ENCODE results near the gene NOPCHAP1. TPM values are rescaled to one million over a fixed set of nuclear protein-coding genes. Genes with fewer than 3 reads are reported as not detected.

Gene NOPCHAP1
- total RNA-seq, 2 donors from 2014 or later = 7.7 to 9.5 TPM

GRCh38 chr12:104957719-104958000, 28.5 kb upstream of the NOPCHAP1 start:
- Mint-ChIP-seq H3K4me1 (peaks cover 22% of the 10 kb centered on the region), H3K36me3 (ENCODE audit: low read depth) (no peaks in the 10 kb centered on the region), H3K27me3 (peaks cover 3% of the 10 kb centered on the region), H3K27ac (peak overlapping the region; percentile 53), H3K4me3 (peak overlapping the region; percentile 89)
- DNase-seq (peak in 2 of 3 donors; percentile 13 to 14), ATAC-seq (peak; percentile 30)
- H3K9me3 ChIP-seq (ENCODE audit: control insufficient read depth, low read length, poor library complexity, severe bottlenecking) = no peaks in the 10 kb centered on the region

DNA sequence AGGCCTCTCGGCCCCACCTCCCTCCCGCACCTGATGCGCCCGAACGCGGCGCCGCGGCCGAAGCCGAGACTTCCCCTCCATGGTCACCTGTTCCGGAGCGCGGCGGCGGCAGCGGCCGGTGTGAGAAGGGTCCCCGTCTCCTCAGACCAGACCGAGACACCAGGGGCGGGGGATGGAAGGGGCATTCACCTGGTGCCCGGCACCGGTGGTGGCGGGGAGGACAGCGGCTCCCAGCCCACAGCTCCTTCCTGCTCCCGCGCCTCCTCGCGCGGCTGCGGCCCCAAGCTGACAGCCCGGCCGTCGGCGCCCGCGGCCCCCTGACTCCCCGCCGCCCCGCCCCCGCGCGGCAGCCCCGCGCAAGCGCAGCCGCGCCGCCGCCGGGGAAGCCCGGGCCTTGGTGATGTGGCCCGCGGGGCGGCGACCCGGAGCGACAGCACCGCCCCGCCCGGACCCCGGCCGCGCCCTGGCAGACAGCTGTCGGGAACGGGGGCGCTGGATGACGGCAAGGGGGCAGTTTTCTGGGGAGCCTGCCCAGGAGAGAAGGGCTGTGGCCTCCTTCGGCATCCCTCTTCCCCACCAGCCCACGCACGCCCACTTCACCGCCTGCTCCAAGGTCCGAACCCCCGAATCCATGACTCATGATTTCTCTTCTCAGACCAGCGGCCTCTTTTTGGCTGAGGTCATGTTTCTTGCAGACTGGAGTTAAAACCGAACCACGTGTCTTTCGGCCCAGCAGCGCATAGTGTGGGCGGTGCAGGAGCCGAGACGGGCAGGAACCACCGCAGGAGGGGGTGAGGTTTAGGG, 27.9 kb upstream of the NOPCHAP1 start, which contains the start of gene SLC41A2:
Gene SLC41A2 (minus strand): TSS at position 290 of the 804 bp plus-strand sequence. CDS start 29,763 bp downstream, outside the sequence.
- H3K4me3 Mint-ChIP-seq = peak within 1 kb of the TSS; percentile 97
- ATAC-seq = peak; percentile 94
- peak within 1 kb of the TSS; percentile 92 for H3K27ac Mint-ChIP-seq
- DNase-seq = peak; percentile 73 to 81 (median 80)
- peaks cover 20% of the 10 kb centered on the region for H3K4me1 Mint-ChIP-seq
- no peaks in the 10 kb centered on the region for H3K9me3 ChIP-seq (ENCODE audit: control insufficient read depth, low read length, poor library complexity, severe bottlenecking)
- H3K36me3 Mint-ChIP-seq (ENCODE audit: low read depth) = no peaks in the 10 kb centered on the region
- peaks cover 9% of the 10 kb centered on the region for H3K27me3 Mint-ChIP-seq

GRCh38 chr12:104958805-104959334, 27.2 kb upstream of the NOPCHAP1 start:
- ATAC-seq (no peak), DNase-seq (no peak)
- Mint-ChIP-seq H3K36me3 (ENCODE audit: low read depth) (no peaks in the 10 kb centered on the region), H3K27me3 (peaks cover 16% of the 10 kb centered on the region), H3K4me3 (peak overlapping the region; percentile 97), H3K27ac (peak overlapping the region; percentile 92), H3K4me1 (peaks cover 20% of the 10 kb centered on the region)
- no peaks in the 10 kb centered on the region for H3K9me3 ChIP-seq (ENCODE audit: control insufficient read depth, low read length, poor library complexity, severe bottlenecking)

DNA sequence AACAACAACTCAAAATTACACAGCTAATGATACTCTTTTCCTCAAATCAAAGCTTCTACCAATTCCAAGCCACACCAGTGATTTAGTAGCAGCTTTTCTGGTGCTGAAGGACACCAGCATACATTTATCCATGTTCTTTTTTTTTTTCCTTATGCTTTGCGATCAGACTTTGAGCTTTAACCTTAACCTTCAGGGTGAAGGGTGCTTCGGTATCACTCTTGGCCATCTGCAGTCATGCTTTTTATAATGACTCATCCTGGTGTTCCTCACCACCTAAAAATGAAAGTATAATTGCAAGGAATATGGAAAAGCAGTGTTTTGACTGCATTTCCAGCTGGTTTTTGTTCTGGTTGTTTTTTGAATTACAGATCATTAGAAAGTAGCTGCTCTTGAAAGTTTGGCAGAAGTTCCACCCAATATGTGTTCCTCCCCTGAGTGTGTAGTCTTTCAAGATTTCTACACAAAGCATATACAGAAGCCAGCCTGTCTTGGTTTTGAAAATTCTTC, 26.7 kb upstream of the NOPCHAP1 start:
- no peaks in the 10 kb centered on the region for H3K9me3 ChIP-seq (ENCODE audit: control insufficient read depth, low read length, poor library complexity, severe bottlenecking)
- Mint-ChIP-seq H3K27me3 (peaks cover 18% of the 10 kb centered on the region), H3K4me1 (peaks cover 18% of the 10 kb centered on the region), H3K27ac (peak overlapping the region; percentile 92), H3K36me3 (ENCODE audit: low read depth) (no peaks in the 10 kb centered on the region), H3K4me3 (peak overlapping the region; percentile 52)
- no peak for ATAC-seq
- no peak for DNase-seq

DNA sequence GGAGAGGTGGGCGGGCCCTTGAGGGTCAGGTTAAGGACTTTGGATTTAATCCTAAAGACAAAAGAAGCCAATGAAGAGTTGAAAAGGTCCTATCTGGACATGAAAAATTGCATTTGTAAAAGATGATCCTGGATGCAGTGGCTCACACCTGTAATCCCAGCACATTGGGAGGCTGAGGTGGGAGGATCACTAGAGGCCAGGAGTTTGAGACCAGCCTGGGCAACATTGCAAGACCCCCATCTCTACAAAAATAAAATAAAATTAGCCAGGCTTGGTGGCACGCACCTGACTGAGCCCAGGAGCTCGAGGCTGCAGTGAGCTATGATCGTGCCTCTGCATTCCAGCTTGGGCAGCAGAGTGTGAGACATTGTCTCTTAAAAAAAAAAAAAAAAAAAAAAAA, 25.7 kb upstream of the NOPCHAP1 start:
- H3K4me3 Mint-ChIP-seq = no peak overlapping the region
- peaks cover 25% of the 10 kb centered on the region for H3K27me3 Mint-ChIP-seq
- peaks cover 18% of the 10 kb centered on the region for H3K4me1 Mint-ChIP-seq
- no peaks in the 10 kb centered on the region for H3K36me3 Mint-ChIP-seq (ENCODE audit: low read depth)
- DNase-seq = no peak
- no peak for ATAC-seq
- no peak overlapping the region for H3K27ac Mint-ChIP-seq
- H3K9me3 ChIP-seq (ENCODE audit: control insufficient read depth, low read length, poor library complexity, severe bottlenecking) = no peaks in the 10 kb centered on the region

DNA sequence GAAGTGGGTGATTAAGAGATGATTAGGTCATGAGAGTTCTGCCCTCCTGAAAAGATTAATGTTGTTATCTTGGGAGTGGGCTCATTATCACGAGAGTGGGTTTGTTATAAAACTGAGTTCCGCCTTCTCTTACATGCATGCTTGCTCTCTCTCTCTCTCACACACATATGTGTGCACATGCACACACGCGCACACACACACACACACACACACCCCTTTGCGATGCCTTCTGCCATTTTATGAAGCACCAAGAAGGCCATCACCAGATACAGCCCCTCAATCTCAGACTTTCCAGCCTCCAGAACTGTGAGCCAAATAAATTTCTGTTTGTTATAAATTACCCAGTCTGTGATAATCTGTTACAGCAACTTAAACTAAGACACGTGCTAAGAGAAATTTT, 22.4 kb upstream of the NOPCHAP1 start:
- no peaks in the 10 kb centered on the region for H3K9me3 ChIP-seq (ENCODE audit: control insufficient read depth, low read length, poor library complexity, severe bottlenecking)
- Mint-ChIP-seq H3K4me3 (no peak overlapping the region), H3K36me3 (ENCODE audit: low read depth) (no peaks in the 10 kb centered on the region), H3K4me1 (peaks cover 9% of the 10 kb centered on the region), H3K27ac (no peak overlapping the region), H3K27me3 (peaks cover 25% of the 10 kb centered on the region)
- DNase-seq = no peak
- no peak for ATAC-seq

GRCh38 chr12:104964167-104964855, 21.8 kb upstream of the NOPCHAP1 start:
- peaks cover 25% of the 10 kb centered on the region for H3K27me3 Mint-ChIP-seq

GRCh38 chr12:104964856-104965205, 21.3 kb upstream of the NOPCHAP1 start:
- ATAC-seq = no peak
- no peaks in the 10 kb centered on the region for H3K36me3 Mint-ChIP-seq (ENCODE audit: low read depth)
- no peaks in the 10 kb centered on the region for H3K9me3 ChIP-seq (ENCODE audit: control insufficient read depth, low read length, poor library complexity, severe bottlenecking)
- peaks cover 2% of the 10 kb centered on the region for H3K4me1 Mint-ChIP-seq
- no peak overlapping the region for H3K4me3 Mint-ChIP-seq
- no peak for DNase-seq
- peaks cover 25% of the 10 kb centered on the region for H3K27me3 Mint-ChIP-seq
- H3K27ac Mint-ChIP-seq = no peak overlapping the region

More at GRCh38 chr12:104964167-104964855, 21.8 kb upstream of the NOPCHAP1 start:
- no peaks in the 10 kb centered on the region for H3K9me3 ChIP-seq (ENCODE audit: control insufficient read depth, low read length, poor library complexity, severe bottlenecking)
- DNase-seq = no peak
- no peak overlapping the region for H3K4me3 Mint-ChIP-seq
- no peak overlapping the region for H3K27ac Mint-ChIP-seq
- peaks cover 5% of the 10 kb centered on the region for H3K4me1 Mint-ChIP-seq
- no peak for ATAC-seq
- H3K36me3 Mint-ChIP-seq (ENCODE audit: low read depth) = no peaks in the 10 kb centered on the region

DNA sequence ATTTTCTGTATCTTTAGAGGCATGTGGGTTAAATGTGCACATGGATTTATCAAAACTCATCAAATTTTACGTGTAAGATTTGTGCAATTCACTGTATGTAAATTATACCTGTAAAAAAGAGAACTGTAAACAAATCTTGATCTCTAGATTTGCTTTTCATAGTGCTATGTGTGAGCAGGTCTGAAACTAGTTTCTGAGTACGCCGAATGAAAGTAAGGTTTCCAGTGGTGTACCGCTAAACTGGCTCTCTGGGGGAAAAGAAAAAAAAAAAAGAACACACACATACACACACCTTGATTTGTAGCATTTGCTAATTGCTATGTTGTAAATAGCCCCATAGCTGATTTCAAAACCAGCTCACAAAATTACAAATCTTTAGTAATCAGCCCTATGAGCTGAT, 19.4 kb upstream of the NOPCHAP1 start:
- DNase-seq (no peak), ATAC-seq (no peak)
- no peak overlapping the region for H3K27ac Mint-ChIP-seq
- no peaks in the 10 kb centered on the region for H3K36me3 Mint-ChIP-seq (ENCODE audit: low read depth)
- no peaks in the 10 kb centered on the region for H3K4me1 Mint-ChIP-seq
- H3K9me3 ChIP-seq (ENCODE audit: control insufficient read depth, low read length, poor library complexity, severe bottlenecking) = no peaks in the 10 kb centered on the region
- H3K27me3 Mint-ChIP-seq = peaks cover 25% of the 10 kb centered on the region
- no peak overlapping the region for H3K4me3 Mint-ChIP-seq

- Mint-ChIP-seq H3K4me1 (no peaks in the 10 kb centered on the region), H3K27ac (no peak overlapping the region), H3K36me3 (ENCODE audit: low read depth) (no peaks in the 10 kb centered on the region), H3K27me3 (peaks cover 7% of the 10 kb centered on the region), H3K4me3 (no peak overlapping the region)
- no peaks in the 10 kb centered on the region for H3K9me3 ChIP-seq (ENCODE audit: control insufficient read depth, low read length, poor library complexity, severe bottlenecking)
- DNase-seq (no peak), ATAC-seq (no peak)
Measured at GRCh38 chr12:104969343-104969742, 16.8 kb upstream of the NOPCHAP1 start.

DNA sequence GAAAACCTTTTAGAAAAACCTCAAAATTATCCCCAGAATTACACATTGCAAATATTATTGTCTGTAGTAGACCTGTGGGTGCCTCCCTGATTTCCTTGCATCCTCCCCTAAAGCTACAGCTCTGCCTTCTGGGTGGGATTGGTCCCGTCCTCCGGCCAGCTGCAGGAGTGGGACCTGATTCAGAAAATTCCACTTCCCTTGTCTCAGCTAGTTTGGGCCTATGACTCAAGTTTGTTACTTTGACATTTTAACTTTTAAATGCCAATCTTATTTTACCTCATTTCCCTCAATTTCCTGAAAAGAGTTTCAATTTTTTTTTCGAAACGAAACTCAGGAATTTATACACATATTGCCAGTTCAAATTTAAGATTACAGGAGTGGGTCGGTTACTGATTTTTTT, 14.8 kb upstream of the NOPCHAP1 start:
- no peaks in the 10 kb centered on the region for H3K4me1 Mint-ChIP-seq
- ATAC-seq = no peak
- H3K27ac Mint-ChIP-seq = no peak overlapping the region
- no peak for DNase-seq
- no peaks in the 10 kb centered on the region for H3K27me3 Mint-ChIP-seq
- no peak overlapping the region for H3K4me3 Mint-ChIP-seq
- no peaks in the 10 kb centered on the region for H3K36me3 Mint-ChIP-seq (ENCODE audit: low read depth)
- H3K9me3 ChIP-seq (ENCODE audit: control insufficient read depth, low read length, poor library complexity, severe bottlenecking) = no peaks in the 10 kb centered on the region

GRCh38 chr12:104973250-104973649, 12.9 kb upstream of the NOPCHAP1 start:
- no peak overlapping the region for H3K27ac Mint-ChIP-seq
- no peaks in the 10 kb centered on the region for H3K9me3 ChIP-seq (ENCODE audit: control insufficient read depth, low read length, poor library complexity, severe bottlenecking)
- no peaks in the 10 kb centered on the region for H3K36me3 Mint-ChIP-seq (ENCODE audit: low read depth)
- ATAC-seq = no peak
- H3K4me1 Mint-ChIP-seq = no peaks in the 10 kb centered on the region
- no peaks in the 10 kb centered on the region for H3K27me3 Mint-ChIP-seq
- no peak overlapping the region for H3K4me3 Mint-ChIP-seq
- no peak for DNase-seq

DNA sequence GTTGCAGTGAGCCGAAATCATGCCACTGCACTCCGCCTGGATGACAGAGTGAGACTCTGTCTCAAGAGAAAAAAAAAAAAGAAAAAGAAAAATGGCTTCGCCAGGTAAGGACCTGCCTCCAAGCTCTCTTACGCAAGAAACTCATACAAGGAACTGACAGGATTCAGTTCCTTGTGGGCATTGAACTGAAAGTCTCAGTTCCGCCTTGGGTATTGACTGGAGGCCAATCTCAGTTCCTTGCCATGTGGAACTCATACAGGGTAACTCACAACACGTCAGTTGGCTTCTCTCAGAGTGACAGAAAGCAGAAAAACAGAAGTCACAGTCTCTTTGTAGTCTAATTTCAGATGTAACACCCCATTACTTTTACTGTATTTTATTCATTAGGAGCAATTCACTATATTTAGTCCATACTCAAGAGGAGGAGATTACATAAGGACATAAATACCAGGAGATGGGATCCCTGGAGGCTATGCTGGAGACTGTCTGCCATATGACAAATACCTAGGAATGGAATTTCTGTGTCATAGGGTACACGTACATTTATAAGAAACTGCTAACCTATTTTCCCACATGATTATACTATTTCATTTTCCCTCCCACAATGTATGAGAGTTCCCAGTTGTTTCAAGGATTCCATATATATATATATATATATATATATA, 11.4 kb upstream of the NOPCHAP1 start:
- Mint-ChIP-seq H3K27me3 (no peaks in the 10 kb centered on the region), H3K36me3 (ENCODE audit: low read depth) (no peaks in the 10 kb centered on the region), H3K27ac (no peak overlapping the region), H3K4me3 (no peak overlapping the region), H3K4me1 (no peaks in the 10 kb centered on the region)
- ATAC-seq (peak; percentile 79), DNase-seq (no peak)
- H3K9me3 ChIP-seq (ENCODE audit: control insufficient read depth, low read length, poor library complexity, severe bottlenecking) = no peaks in the 10 kb centered on the region

Measured in T-helper 17 cell (primary cell).